Karpas-422 (cell line): ENCODE data around the gene SLC17A7. TPM values are rescaled to one million over a fixed set of nuclear protein-coding genes. Genes with fewer than 3 reads are reported as not detected.
A peak's percentile ranks its signal among the peaks of the same experiment; 100 is the strongest.

Source experiments
- DNase-seq: peaks from one replicate; pipeline ENCODE4 v3.0.0-alpha.2; 2015
- H2AFZ ChIP-seq: fragments of 200-600 bp; sonication (generic); 2 replicates; pipeline ENCODE4 v1.6.1; 2014; ENCODE audit warnings: antibody characterized with exemption, low read length, mixed read lengths
- H3K27ac ChIP-seq: fragments of 200-600 bp; sonication (generic); 2 replicates; pipeline ENCODE4 v1.5.1; 2014; ENCODE audit warnings: mild to moderate bottlenecking, low read length, moderate library complexity
- H3K27me3 ChIP-seq: fragments of 200-600 bp; sonication (generic); 2 replicates; pipeline ENCODE4 v1.6.1; 2014; ENCODE audit warnings: low read length, mixed read lengths
- H3K36me3 ChIP-seq: fragments of 200-600 bp; sonication (generic); 2 replicates; pipeline ENCODE4 v1.6.1; 2014; ENCODE audit warnings: low read length, mixed read lengths; ENCODE audit not compliant: insufficient read depth
- H3K4me1 ChIP-seq: fragments of 200-600 bp; sonication (generic); 2 replicates; pipeline ENCODE4 v1.6.1; 2014; ENCODE audit warnings: mild to moderate bottlenecking, low read length, mixed read lengths
- H3K4me2 ChIP-seq: fragments of 200-600 bp; sonication (generic); 2 replicates; pipeline ENCODE4 v1.6.1; 2014; ENCODE audit warnings: low read length, low read depth, mild to moderate bottlenecking; ENCODE audit not compliant: poor library complexity, severe bottlenecking
- H3K4me3 ChIP-seq: fragments of 200-600 bp; sonication (generic); 2 replicates; pipeline ENCODE4 v1.5.1; 2014; ENCODE audit warnings: mild to moderate bottlenecking, antibody characterized with exemption, low read length, mixed read lengths
- H3K79me2 ChIP-seq: fragments of 200-600 bp; sonication (generic); 2 replicates; pipeline ENCODE4 v1.6.1; 2014; ENCODE audit warnings: mild to moderate bottlenecking, low read length, mixed read lengths
- H3K9ac ChIP-seq: fragments of 200-600 bp; sonication (generic); 2 replicates; pipeline ENCODE4 v1.6.0; 2014; ENCODE audit warnings: low read length
- H3K9me2 ChIP-seq: fragments of 200-600 bp; sonication (generic), shearing (Covaris generic); replicated peaks from 2 replicates; pipeline ENCODE4 v1.6.0; 2014; ENCODE audit warnings: mild to moderate bottlenecking, low read length, moderate library complexity; ENCODE audit not compliant: insufficient read depth
- H3K9me3 ChIP-seq: fragments of 300-700, 200-600 bp; sonication (generic); 2 replicates; pipeline ENCODE4 v1.6.1; 2014; ENCODE audit warnings: low read length, mixed read lengths
- H4K20me1 ChIP-seq: fragments of 200-600 bp; sonication (generic); 2 replicates; pipeline ENCODE4 v1.6.1; 2014; ENCODE audit warnings: mild to moderate bottlenecking, antibody characterized with exemption, low read length, low read depth; ENCODE audit not compliant: insufficient read depth
- total RNA-seq: library from RNA; depleted of rRNA; stranded (reverse); fragments of >200 nt; shearing (Covaris generic); gene quantifications from 2 replicates; pipeline ENCODE4 v1.2.3, GENCODE V29; 2014; ENCODE audit warnings: low replicate concordance

SLC17A7 gene
- total RNA-seq, 1 experiment from 2014 or later, result 0.63 TPM

DNA sequence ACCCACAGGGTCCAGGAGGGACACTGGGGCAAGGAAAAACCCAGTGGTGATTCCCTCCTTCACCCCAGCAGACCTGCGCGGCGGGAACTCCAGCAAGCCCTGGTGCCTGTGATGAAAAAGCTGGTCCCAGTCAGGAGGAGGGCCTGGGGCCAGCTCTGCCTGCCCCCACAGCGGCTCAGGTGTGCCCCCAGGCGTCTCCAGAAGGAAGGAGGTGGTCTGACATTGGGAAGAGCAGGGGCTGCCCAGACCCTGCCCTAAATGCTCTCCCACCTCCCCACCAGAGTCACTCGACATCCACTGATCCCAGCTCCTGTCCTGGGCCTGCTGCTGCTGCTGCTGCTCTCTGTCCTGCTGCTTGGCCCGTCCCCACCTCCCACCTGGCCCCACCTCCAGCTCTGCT, 24.2 kb downstream of the SLC17A7 start:
- no peak overlapping the region for H3K4me3 ChIP-seq
- no peaks in the 10 kb centered on the region for H3K9me3 ChIP-seq
- no peaks in the 10 kb centered on the region for H3K9me2 ChIP-seq
- H3K4me1 ChIP-seq, result peaks cover 60% of the 10 kb centered on the region
- no peaks in the 10 kb centered on the region for H3K79me2 ChIP-seq
- H4K20me1 ChIP-seq, result no peaks in the 10 kb centered on the region
- no peaks in the 10 kb centered on the region for H3K36me3 ChIP-seq
- H3K27me3 ChIP-seq, result no peaks in the 10 kb centered on the region
- DNase-seq, result peak; percentile 76
- no peak overlapping the region for H2AFZ ChIP-seq
- no peak overlapping the region for H3K27ac ChIP-seq
- no peak overlapping the region for H3K4me2 ChIP-seq
- peak overlapping the region; percentile 44 for H3K9ac ChIP-seq

DNA sequence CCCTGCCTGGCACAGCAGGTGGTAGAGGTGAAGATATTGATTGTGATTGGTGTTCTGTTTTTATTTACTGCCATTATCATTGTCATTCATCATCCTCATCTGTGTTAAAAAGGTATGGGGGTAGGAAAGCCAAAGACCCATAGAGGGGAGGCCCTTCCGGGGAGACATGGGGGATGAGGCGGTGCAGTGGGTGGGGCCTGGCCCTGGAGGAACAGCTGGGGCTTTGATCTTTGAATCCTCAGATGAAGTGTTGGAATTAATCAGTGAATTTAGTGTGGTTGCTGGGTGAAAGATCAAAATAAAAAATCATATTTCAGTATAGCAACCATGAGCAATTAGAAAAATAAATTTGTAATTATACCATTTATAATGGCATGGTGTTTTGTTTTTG, 25.5 kb downstream of the SLC17A7 start:
- Histone ChIP-seq H3K36me3 (no peaks in the 10 kb centered on the region), H4K20me1 (no peaks in the 10 kb centered on the region), H3K4me2 (peak overlapping the region; percentile 50), H3K4me3 (0 out of 2 replicates have a peak overlapping the region, but pooled peaks have one; percentile 1), H3K79me2 (no peaks in the 10 kb centered on the region), H3K9me2 (no peaks in the 10 kb centered on the region), H3K27ac (peak overlapping the region; percentile 33), H3K4me1 (peaks cover 64% of the 10 kb centered on the region), H3K27me3 (no peaks in the 10 kb centered on the region), H3K9ac (peak overlapping the region; percentile 63), H3K9me3 (no peaks in the 10 kb centered on the region), H2AFZ (peak overlapping the region; percentile 29; the same call in 1 of the 2 replicates)
- DNase-seq, result peak; percentile 70

DNA sequence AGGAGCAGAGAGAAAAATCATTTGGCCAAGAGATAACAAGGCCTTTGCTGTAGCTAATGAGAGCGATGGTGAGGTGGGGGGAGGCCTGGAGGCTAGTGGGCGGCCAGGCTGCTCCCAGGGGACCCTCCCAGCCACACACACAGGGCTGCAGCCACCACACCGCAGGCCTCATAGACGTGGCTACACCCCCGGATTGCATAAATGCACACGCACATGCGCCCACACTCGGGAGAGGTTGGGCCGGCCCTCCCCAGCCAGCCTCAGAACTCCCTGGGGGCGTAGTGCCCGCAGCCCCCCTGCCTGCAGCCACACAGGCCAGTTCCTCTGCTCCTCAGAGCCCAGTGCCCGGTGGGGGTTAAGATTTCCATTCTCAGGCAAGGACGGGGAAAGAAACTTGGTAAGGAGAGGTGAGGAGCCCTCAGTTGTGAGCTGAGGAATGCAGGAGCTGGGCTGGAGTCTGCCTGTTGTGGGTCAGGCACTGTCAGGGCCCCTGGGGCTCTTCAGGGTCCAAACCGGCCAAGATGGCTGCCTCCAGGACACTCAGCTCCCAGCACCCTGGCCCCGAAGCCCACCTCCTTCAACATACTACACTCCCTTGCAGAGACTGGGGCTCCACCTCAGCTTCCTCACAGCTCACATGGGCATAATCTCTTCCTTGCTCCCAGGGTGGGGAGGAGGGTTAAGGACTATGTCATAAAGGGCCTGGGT, 26.1 kb downstream of the SLC17A7 start:
- H3K9me2 ChIP-seq, result no peaks in the 10 kb centered on the region
- H3K27me3 ChIP-seq, result no peaks in the 10 kb centered on the region
- no peaks in the 10 kb centered on the region for H4K20me1 ChIP-seq
- peak overlapping the region; percentile 29; the same call in 1 of the 2 replicates for H2AFZ ChIP-seq
- H3K9me3 ChIP-seq, result no peaks in the 10 kb centered on the region
- peak overlapping the region; percentile 1; the same call in 1 of the 2 replicates for H3K4me3 ChIP-seq
- DNase-seq, result peak; percentile 89
- H3K79me2 ChIP-seq, result no peaks in the 10 kb centered on the region
- peak overlapping the region; percentile 63 for H3K9ac ChIP-seq
- H3K36me3 ChIP-seq, result no peaks in the 10 kb centered on the region
- H3K27ac ChIP-seq, result peak overlapping the region; percentile 33
- H3K4me1 ChIP-seq, result peaks cover 60% of the 10 kb centered on the region
- H3K4me2 ChIP-seq, result peak overlapping the region; percentile 50

DNA sequence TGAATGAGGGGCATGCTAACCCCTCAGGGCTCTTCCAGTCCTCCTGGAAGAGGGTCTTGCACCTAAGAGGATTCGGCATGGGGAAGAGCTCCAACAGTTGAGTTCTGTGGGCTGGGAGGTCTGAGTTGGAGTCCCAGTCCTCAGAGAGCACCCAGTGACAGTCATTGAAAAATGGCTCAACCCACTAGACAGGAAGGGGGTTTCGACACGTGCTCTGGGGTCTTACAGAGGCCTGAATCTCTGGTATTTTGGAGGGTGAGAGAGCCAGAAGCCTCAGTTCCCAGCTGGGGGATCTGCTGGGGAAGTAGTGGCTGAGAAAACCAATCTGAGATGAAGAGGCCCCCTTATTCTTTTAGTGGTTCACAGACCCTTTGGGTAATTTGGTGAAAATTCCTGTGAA, 27.1 kb downstream of the SLC17A7 start:
- Histone ChIP-seq H3K27ac (no peak overlapping the region; the same call in 1 of the 2 replicates), H3K79me2 (no peaks in the 10 kb centered on the region), H2AFZ (no peak overlapping the region), H3K27me3 (no peaks in the 10 kb centered on the region), H3K4me1 (peaks cover 70% of the 10 kb centered on the region), H3K9me2 (no peaks in the 10 kb centered on the region), H3K36me3 (no peaks in the 10 kb centered on the region), H4K20me1 (no peaks in the 10 kb centered on the region), H3K9me3 (no peaks in the 10 kb centered on the region), H3K9ac (peak overlapping the region; percentile 63; the same call in 1 of the 2 replicates), H3K4me2 (peak overlapping the region; percentile 50), H3K4me3 (no peak overlapping the region)
- no peak for DNase-seq

DNA sequence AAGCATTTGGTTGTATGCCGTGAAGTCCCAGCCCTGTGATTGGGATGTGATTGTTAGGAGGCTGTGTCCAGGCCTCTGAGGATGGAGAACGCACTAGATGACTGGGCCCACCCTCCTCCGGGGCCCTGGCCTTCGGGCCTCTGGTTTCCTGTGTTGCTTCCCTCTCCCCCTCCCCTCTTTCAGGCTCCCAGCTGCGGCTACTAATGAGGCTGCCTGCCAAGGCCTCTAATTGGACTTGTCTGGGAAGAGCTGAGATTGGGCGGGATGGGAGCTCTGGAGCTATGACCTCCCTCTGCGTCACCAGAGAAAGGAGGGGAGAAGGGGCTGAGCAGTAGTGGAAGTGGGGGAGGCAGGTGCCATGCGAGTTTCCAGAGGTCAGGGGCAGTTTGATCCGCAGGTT, 28.0 kb downstream of the SLC17A7 start:
- Histone ChIP-seq H3K27ac (no peak overlapping the region), H3K79me2 (no peaks in the 10 kb centered on the region), H3K36me3 (no peaks in the 10 kb centered on the region), H3K9me2 (no peaks in the 10 kb centered on the region), H3K4me3 (no peak overlapping the region), H4K20me1 (no peaks in the 10 kb centered on the region), H3K9ac (no peak overlapping the region), H3K27me3 (no peaks in the 10 kb centered on the region), H2AFZ (no peak overlapping the region), H3K4me1 (peaks cover 79% of the 10 kb centered on the region), H3K4me2 (no peak overlapping the region), H3K9me3 (no peaks in the 10 kb centered on the region)
- DNase-seq, result no peak

DNA sequence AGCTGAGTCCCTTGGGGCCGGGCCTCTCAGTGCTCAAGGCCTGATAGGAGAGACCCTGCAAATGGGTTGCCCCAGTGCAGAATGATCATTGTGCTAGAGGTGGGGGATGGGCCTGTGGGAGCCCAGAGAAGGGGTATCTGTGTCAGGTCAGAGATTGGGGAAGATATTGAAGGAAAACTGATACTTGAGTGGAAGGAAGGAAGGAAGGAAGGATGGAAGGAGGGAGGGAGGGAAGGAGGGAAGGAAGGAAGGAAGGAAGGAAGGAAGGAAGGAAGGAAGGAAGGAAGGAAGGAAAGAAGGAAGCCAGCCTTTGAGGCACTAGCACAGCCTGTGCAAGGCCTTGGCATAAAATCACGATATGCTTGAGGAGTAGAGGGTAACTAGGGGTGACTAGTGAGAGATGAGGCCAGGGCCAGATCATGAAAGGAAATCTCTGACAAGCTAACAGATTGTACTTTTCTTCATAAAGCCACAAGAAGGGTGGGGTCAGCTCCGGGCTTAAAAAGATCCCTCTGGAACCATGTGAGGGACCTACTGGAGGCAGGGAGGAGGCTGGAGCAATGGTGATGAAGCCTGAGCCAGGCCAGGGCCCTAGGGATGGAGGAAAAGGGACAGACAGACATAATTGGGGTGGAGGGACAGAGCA, 29.5 kb downstream of the SLC17A7 start:
- Histone ChIP-seq H3K9me2 (no peaks in the 10 kb centered on the region), H4K20me1 (no peaks in the 10 kb centered on the region), H3K79me2 (no peaks in the 10 kb centered on the region), H3K9ac (peak overlapping the region; percentile 21), H3K36me3 (no peaks in the 10 kb centered on the region), H3K4me2 (peak overlapping the region; percentile 1), H2AFZ (peak overlapping the region; percentile 25; the same call in 1 of the 2 replicates), H3K27ac (peak overlapping the region; percentile 54; the same call in 1 of the 2 replicates), H3K27me3 (no peaks in the 10 kb centered on the region), H3K4me3 (no peak overlapping the region), H3K4me1 (peaks cover 71% of the 10 kb centered on the region), H3K9me3 (no peaks in the 10 kb centered on the region)
- peak; percentile 69 for DNase-seq

DNA sequence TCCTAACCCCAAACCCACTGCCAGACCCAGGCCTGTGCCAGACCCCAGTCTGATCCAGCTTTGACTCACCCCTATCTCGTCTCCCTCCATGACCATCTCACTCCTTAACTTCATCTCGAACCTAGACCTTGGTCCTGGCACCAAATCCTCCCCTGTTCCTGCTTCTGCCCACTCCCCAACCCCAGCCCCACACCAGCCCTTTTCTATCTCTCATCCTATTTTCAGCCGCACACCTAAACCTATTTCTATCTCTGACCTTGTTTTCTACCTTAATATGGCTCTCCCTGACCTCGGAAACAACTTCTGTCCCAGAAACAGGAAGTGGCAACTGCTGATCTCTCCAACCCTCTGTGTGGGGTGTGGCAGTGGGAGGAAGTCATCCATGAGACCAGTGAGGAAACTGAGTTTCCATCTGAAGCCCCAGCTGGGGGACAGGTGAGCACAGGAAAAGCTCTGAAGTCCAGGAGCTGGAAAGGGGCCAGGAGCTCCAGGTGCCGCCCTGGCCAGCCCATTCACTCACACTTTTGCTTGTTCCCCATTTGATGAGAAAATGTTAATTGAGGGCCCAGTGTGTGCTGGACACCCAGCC, 31.8 kb downstream of the SLC17A7 start:
- peak; percentile 90 for DNase-seq
- no peaks in the 10 kb centered on the region for H3K79me2 ChIP-seq
- peak overlapping the region; percentile 65 for H3K9ac ChIP-seq
- H3K9me3 ChIP-seq, result no peaks in the 10 kb centered on the region
- peak overlapping the region; percentile 80 for H3K27ac ChIP-seq
- no peaks in the 10 kb centered on the region for H3K9me2 ChIP-seq
- H3K27me3 ChIP-seq, result no peaks in the 10 kb centered on the region
- no peaks in the 10 kb centered on the region for H4K20me1 ChIP-seq
- peak overlapping the region; percentile 51 for H3K4me3 ChIP-seq
- peak overlapping the region; percentile 46 for H2AFZ ChIP-seq
- peaks cover 54% of the 10 kb centered on the region for H3K4me1 ChIP-seq
- H3K36me3 ChIP-seq, result no peaks in the 10 kb centered on the region
- H3K4me2 ChIP-seq, result peak overlapping the region; percentile 72

DNA sequence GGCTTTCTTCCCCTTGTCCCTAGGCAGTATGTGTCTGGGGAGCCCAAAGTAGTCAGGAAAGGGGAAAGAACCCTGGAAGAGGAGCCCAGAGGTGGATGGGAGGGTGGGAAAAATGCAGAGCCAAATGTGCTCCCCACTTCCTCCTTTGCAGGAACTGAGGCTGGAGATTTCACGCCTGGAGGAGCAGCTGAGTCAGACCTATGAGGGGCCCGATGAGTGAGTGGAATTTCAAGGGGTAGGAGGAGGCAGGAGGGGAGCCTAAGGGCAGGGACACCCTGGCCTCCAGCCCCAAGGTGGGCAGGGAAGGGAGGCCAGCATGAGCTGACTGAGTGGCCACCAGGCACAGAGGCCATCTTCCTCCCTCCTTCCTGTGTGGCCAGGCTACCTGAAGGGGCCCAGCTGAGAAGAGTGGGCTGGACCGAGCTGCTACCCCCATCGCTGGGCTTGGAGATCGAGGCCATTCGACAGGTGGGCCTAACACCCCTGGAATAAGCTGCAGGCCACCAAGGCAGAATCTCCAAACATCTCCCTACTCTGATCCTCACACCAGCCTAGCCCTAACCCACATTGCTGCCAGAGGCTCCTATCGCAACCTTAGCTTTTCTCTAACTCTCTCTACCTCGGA, 32.4 kb downstream of the SLC17A7 start:
- Histone ChIP-seq H3K9me3 (no peaks in the 10 kb centered on the region), H3K27me3 (no peaks in the 10 kb centered on the region), H2AFZ (no peak overlapping the region), H3K4me1 (peaks cover 54% of the 10 kb centered on the region), H3K27ac (peak overlapping the region; percentile 80), H3K4me2 (peak overlapping the region; percentile 72), H3K79me2 (no peaks in the 10 kb centered on the region), H3K9ac (peak overlapping the region; percentile 65), H3K36me3 (no peaks in the 10 kb centered on the region), H3K9me2 (no peaks in the 10 kb centered on the region), H3K4me3 (peak overlapping the region; percentile 51), H4K20me1 (no peaks in the 10 kb centered on the region)
- peak; percentile 66 for DNase-seq
